Measurements from ENCODE around the gene ITPKB.

ITPKB gene

DNA sequence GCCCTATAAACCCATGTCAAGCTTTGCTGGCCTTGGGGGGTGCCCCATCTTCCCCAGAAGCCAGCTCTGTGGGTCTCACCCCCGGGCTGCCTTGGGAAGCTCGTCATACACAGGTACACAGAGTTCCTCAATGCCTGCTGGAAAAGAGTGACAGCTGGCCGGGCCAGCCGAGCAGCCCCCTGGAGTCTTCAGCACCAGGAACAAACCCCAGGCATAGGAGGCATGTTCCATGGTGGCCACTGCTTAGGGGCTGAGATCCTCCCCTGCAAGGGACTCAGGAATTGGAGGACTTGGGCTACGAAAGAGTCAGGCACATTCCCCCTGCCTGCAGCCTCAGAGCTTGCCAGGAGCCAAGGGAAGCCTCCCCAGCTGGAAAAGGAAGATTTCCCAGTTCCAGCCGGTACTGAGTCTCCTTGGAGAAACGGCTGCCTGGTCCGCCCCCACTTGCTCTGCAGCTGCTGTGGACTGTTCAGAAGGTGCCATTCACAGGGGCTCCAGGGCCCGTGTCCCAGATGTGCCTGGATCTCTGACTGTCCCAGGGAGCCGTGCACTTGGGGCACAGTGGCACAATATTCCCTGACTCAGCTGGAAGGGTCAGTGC, 101.0 kb downstream of the ITPKB start:
- Histone ChIP-seq H3K9ac (ENCODE audit: low read depth, low read length) (no peak overlapping the region), H3K27me3 (ENCODE audit: insufficient read depth, low read length) (no peaks in the 10 kb centered on the region), H3K36me3 (ENCODE audit: insufficient read depth, low read length) (no peaks in the 10 kb centered on the region), H3K27ac (ENCODE audit: low read depth, low read length) (no peak overlapping the region), H3K4me3 (ENCODE audit: low read length) (no peak overlapping the region), H3K4me1 (ENCODE audit: insufficient read depth, low read length) (peaks cover 11% of the 10 kb centered on the region; the same call in 1 of the 2 replicates), H3K9me3 (ENCODE audit: insufficient read depth, low read depth, low read length) (no peaks in the 10 kb centered on the region)
- WGBS = 90% methylated on average over 10 of the region's 10 CpGs

DNA sequence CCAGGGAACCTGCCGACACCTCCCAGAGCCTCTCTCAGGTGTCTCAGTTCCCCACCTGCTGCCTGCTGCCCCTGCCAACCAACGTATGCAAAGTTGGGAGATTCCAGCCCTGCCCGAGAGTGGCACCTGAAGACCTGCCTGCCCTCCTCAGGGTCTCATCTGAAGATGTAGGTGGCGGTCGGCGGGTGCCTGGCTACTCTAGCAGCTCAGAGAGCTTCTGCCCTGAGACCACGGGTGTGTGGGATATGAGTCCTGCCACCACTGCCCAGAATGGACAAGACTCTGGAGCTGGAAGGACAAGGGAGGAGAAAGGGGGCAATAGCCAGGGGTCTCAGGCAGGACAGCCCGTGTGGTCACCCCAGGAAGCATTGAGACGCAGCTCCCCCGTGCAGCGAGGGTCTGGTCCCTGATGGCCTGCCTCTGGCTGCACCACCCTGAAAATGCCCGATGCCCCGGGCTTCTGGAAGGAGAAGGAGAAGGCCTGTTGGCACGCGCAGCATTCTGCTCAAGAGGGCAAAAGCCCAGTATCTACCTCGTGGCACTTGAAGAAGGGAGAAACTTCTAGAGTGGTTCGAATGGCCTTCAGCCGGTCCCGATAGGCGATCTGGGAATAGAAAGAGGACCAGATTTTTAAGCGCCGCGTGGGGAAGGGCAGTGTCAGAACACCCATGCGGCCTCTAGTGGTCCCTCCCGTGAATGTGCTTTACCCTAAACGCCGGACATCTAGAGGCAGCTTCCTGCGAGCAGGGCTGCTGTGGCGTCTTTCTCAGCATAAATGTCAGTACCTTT, 101.7 kb downstream of the ITPKB start:
- Histone ChIP-seq H3K9ac (ENCODE audit: low read depth, low read length) (no peak overlapping the region), H3K9me3 (ENCODE audit: insufficient read depth, low read depth, low read length) (no peaks in the 10 kb centered on the region), H3K36me3 (ENCODE audit: insufficient read depth, low read length) (no peaks in the 10 kb centered on the region), H3K27me3 (ENCODE audit: insufficient read depth, low read length) (no peaks in the 10 kb centered on the region), H3K27ac (ENCODE audit: low read depth, low read length) (no peak overlapping the region), H3K4me3 (ENCODE audit: low read length) (no peak overlapping the region), H3K4me1 (ENCODE audit: insufficient read depth, low read length) (0 out of 2 replicates have a peak, but pooled peaks cover 7% of the 10 kb centered on the region)
- 84% methylated on average over 29 of the region's 29 CpGs for WGBS

DNA sequence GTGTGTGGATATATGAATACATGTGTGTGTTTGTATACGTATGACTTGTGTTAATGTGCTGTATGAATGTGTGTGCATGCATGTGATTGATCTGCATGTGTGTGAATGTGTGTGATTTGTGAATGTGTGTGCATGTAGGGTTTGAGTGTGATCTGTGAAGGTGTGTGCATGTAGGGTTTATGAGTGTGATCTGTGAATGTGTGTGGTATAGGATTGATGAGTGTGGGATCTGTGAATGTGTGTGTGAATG, 102.3 kb downstream of the ITPKB start:
- 0 out of 2 replicates have a peak, but pooled peaks cover 7% of the 10 kb centered on the region for H3K4me1 ChIP-seq (ENCODE audit: insufficient read depth, low read length)
- no peak overlapping the region for H3K27ac ChIP-seq (ENCODE audit: low read depth, low read length)
- no peak overlapping the region for H3K4me3 ChIP-seq (ENCODE audit: low read length)
- no peaks in the 10 kb centered on the region for H3K27me3 ChIP-seq (ENCODE audit: insufficient read depth, low read length)
- H3K9ac ChIP-seq (ENCODE audit: low read depth, low read length) = no peak overlapping the region
- 93% methylated on average over 1 of the region's 1 CpG for WGBS
- no peaks in the 10 kb centered on the region for H3K36me3 ChIP-seq (ENCODE audit: insufficient read depth, low read length)
- H3K9me3 ChIP-seq (ENCODE audit: insufficient read depth, low read depth, low read length) = no peaks in the 10 kb centered on the region

DNA sequence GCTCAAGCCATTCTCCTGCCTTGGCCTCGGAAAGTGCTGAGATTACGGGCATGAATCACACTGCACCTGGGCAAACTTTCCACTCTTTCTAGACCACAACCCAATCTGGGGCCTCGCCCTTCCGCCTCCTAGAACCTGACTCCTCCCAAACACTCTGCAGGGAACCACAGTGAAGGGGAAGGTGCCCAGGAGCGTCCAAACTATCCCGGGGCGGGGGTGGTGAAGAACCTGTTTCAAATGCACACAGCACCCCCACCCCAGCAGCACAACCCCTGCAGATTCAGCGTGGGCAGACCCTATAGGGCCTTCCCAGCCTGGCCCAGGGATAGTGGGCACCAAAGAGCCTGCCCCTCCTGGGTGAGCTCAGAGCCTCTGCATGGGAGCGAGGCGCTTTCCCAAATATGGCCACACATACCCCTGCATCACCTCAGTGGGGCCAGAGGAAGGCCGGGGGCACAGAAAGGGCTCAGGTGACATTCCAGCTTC, 103.6 kb downstream of the ITPKB start:
- Histone ChIP-seq H3K27me3 (ENCODE audit: insufficient read depth, low read length) (no peaks in the 10 kb centered on the region), H3K9me3 (ENCODE audit: insufficient read depth, low read depth, low read length) (no peaks in the 10 kb centered on the region), H3K4me3 (ENCODE audit: low read length) (no peak overlapping the region), H3K36me3 (ENCODE audit: insufficient read depth, low read length) (no peaks in the 10 kb centered on the region), H3K27ac (ENCODE audit: low read depth, low read length) (no peak overlapping the region), H3K9ac (ENCODE audit: low read depth, low read length) (no peak overlapping the region), H3K4me1 (ENCODE audit: insufficient read depth, low read length) (0 out of 2 replicates have a peak, but pooled peaks cover 7% of the 10 kb centered on the region)
- 89% methylated on average over 11 of the region's 11 CpGs for WGBS

DNA sequence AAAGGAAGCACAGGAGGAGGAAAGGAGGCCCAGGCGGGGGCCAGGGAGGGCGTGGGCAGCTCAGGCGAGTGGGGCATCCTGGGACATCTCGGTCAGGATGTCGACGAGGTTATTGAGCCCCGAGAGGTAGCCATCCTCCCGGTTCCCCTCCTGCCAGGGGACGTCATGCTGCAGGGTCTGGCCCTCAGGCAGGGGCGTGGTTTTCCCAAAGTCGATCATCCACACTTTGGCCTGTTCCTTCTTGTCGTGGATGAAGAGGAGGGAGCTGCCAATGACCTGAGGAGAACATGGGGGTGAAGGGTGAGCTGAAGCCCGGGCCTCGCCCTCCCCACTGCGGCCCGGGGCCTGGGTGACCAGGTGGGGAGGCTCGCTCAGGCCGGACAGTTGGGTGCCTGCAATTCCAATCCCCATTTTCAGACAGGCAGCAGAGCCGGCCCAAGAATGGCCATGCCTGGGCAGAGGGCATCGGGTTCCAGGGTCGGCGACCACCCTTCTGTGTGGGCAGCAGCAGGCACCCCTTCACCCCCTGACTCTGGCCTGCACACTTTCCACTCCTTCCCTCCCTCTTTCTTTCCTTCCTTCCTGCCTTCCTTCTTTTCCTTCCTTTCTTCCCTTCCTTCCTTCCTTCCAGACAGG, 104.4 kb downstream of the ITPKB start:
- no peaks in the 10 kb centered on the region for H3K27me3 ChIP-seq (ENCODE audit: insufficient read depth, low read length)
- no peaks in the 10 kb centered on the region for H3K9me3 ChIP-seq (ENCODE audit: insufficient read depth, low read depth, low read length)
- H3K4me1 ChIP-seq (ENCODE audit: insufficient read depth, low read length) = 0 out of 2 replicates have a peak, but pooled peaks cover 7% of the 10 kb centered on the region
- WGBS = 91% methylated on average over 22 of the region's 22 CpGs
- no peaks in the 10 kb centered on the region for H3K36me3 ChIP-seq (ENCODE audit: insufficient read depth, low read length)
- no peak overlapping the region for H3K9ac ChIP-seq (ENCODE audit: low read depth, low read length)
- H3K27ac ChIP-seq (ENCODE audit: low read depth, low read length) = no peak overlapping the region
- no peak overlapping the region for H3K4me3 ChIP-seq (ENCODE audit: low read length)

DNA sequence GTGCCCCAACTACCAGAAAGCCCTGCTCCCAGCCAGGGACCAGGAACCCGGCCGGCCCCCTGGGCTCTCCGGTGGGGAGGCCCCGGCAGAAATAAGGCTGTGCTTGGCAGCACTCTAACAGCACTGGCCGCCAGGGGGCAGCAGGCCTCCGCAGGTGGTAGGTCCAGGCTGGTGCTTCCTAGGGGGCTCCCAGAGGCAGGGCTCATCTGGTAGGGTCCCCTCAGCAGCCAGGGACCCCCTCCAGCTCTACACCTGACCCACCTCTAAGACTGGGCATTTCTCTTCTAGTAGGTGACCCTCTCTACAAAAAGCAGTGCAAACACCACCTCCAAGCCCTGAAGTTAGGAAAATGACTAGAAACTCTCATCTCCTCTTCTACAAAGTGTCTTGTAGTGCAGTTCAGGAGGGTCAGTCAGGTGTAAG, 104.9 kb downstream of the ITPKB start:
- H3K4me3 ChIP-seq (ENCODE audit: low read length) = no peak overlapping the region
- no peak overlapping the region for H3K27ac ChIP-seq (ENCODE audit: low read depth, low read length)
- 0 out of 2 replicates have a peak, but pooled peaks cover 7% of the 10 kb centered on the region for H3K4me1 ChIP-seq (ENCODE audit: insufficient read depth, low read length)
- no peaks in the 10 kb centered on the region for H3K27me3 ChIP-seq (ENCODE audit: insufficient read depth, low read length)
- no peak overlapping the region for H3K9ac ChIP-seq (ENCODE audit: low read depth, low read length)
- H3K36me3 ChIP-seq (ENCODE audit: insufficient read depth, low read length) = no peaks in the 10 kb centered on the region
- no peaks in the 10 kb centered on the region for H3K9me3 ChIP-seq (ENCODE audit: insufficient read depth, low read depth, low read length)
- 21% methylated on average over 6 of the region's 6 CpGs for WGBS

DNA sequence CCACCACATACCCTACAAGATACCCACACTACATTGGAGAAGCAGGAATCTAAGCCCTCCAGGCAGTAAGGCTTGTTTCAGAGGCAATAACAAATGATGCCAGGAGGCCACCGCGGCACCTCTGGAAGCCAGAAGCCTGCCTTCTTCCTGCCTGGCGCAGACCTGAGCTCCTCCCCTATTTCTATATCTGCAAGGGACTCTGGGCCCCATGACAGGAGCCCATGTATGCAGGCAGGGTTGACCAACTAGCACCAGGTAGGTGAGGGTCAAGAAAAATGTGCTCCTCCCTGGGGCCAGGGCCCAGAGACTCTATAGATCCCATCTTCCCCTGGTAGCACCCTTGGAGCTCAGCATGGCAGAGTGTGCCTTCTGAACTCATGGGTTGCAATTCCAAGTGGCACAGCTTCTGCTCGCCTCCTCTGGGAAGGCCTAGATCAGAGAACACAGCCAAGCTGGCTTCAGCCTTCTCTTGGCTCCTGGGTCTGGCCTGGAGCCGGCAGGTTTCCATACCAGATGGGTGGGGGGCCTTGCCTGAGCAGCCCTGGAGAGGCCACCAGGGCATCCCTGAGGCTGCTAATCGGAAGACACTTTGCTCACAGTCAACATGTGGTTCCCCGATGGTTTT, 105.4 kb downstream of the ITPKB start:
- Histone ChIP-seq H3K4me3 (ENCODE audit: low read length) (no peak overlapping the region), H3K9ac (ENCODE audit: low read depth, low read length) (no peak overlapping the region), H3K9me3 (ENCODE audit: insufficient read depth, low read depth, low read length) (no peaks in the 10 kb centered on the region), H3K27me3 (ENCODE audit: insufficient read depth, low read length) (no peaks in the 10 kb centered on the region; the same call in 1 of the 2 replicates), H3K4me1 (ENCODE audit: insufficient read depth, low read length) (0 out of 2 replicates have a peak, but pooled peaks cover 7% of the 10 kb centered on the region), H3K27ac (ENCODE audit: low read depth, low read length) (no peak overlapping the region), H3K36me3 (ENCODE audit: insufficient read depth, low read length) (no peaks in the 10 kb centered on the region)
- 79% methylated on average over 7 of the region's 7 CpGs for WGBS

DNA sequence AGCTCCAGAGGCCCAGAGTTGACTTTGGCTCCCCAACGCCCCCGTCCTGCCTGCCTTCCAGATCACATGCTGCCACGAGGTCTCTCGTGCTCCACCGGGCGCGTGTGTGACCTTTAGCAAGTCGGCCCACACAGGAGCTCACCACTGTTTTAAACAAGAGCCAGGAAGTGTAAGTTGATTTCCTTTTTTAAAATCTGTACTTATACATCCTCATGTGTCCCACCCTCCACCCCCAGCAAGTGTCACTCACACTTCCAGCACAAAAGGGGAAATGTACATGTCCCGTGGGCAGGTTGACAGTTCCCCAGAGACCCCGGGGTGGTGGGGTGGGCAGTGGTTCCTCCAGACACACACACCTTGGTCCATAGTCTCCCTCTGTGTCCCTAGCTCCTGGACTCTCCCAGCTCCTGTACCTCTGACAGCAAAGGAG, 106.1 kb downstream of the ITPKB start:
- no peaks in the 10 kb centered on the region for H3K36me3 ChIP-seq (ENCODE audit: insufficient read depth, low read length)
- no peak overlapping the region for H3K27ac ChIP-seq (ENCODE audit: low read depth, low read length)
- H3K9ac ChIP-seq (ENCODE audit: low read depth, low read length) = no peak overlapping the region
- H3K27me3 ChIP-seq (ENCODE audit: insufficient read depth, low read length) = no peaks in the 10 kb centered on the region; the same call in 1 of the 2 replicates
- 94% methylated on average over 10 of the region's 10 CpGs for WGBS
- H3K9me3 ChIP-seq (ENCODE audit: insufficient read depth, low read depth, low read length) = no peaks in the 10 kb centered on the region
- 0 out of 2 replicates have a peak, but pooled peaks cover 7% of the 10 kb centered on the region for H3K4me1 ChIP-seq (ENCODE audit: insufficient read depth, low read length)
- no peak overlapping the region for H3K4me3 ChIP-seq (ENCODE audit: low read length)

DNA sequence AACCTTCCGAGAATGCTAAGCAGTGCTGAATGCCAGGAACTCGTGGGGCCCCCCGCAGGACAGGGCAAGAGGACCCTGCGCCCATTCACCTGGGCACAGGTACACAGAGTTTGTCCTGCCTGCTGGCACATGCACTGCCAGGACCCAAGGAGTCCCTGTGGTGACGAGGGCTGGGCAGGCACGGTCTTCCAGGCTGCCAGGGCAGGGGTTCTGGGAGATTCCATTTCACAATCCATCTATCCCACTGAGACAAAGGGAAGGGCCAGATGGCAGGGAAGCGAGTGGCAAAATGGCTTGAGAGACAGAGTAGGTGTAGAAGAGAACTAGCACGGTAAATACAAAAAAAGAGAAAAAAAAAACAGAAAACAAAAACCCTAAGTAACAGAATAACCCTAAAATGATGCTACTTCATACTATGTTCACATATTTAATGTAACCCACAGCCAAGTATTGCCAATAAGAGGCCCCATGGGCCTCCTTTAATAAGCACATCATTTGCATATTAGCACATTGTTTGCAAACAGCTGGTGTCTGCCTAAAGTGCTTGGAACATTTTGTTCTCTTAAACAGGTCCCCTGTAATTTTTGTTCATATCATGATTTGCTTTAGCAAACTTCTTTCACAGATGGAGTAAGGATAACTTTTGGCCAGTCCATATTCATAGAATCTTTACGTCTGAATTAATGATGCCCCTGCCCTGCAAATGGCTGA, 106.8 kb downstream of the ITPKB start:
- Histone ChIP-seq H3K9ac (ENCODE audit: low read depth, low read length) (no peak overlapping the region), H3K4me1 (ENCODE audit: insufficient read depth, low read length) (0 out of 2 replicates have a peak, but pooled peaks cover 7% of the 10 kb centered on the region), H3K27ac (ENCODE audit: low read depth, low read length) (no peak overlapping the region), H3K4me3 (ENCODE audit: low read length) (no peak overlapping the region), H3K27me3 (ENCODE audit: insufficient read depth, low read length) (peaks cover 4% of the 10 kb centered on the region), H3K36me3 (ENCODE audit: insufficient read depth, low read length) (no peaks in the 10 kb centered on the region), H3K9me3 (ENCODE audit: insufficient read depth, low read depth, low read length) (no peaks in the 10 kb centered on the region)
- 96% methylated on average over 7 of the region's 9 CpGs for WGBS

DNA sequence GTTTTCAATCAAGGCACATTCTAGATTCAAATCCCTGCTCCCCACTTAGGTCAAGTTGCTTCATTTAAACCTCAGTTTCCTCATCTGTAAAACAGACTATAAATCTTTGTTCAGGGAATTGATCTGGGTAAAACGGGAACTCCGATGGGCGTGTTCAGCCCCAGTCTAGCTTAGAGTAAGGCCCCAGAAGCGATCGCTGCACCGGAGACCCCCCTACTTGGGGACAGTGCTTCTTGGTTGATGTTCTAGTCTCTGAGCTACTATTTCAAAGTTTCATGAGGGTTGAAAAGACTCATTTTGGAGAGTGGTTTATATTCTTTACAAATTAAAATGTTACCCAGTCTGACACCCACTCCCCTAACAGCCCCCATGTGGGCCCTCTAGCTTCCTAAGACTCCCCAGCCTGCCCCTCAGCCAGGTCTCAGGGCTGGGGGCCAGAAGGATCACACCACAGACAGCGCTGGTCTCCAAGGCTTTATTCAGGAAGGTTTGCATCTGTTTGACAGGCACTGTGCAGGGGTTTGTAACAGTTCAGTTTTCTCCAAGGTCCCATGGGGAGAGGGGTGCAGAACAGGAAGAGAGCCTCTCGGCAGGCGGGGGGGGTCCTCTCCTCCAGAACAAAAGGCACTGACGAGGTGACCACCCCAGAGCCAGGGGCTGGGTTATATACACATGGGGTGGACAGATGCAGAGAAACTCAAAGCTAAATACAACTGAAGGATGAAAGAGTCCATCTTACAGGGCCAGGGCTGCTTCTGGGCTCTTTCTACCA, 107.7 kb downstream of the ITPKB start:
- Histone ChIP-seq H3K27me3 (ENCODE audit: insufficient read depth, low read length) (peaks cover 12% of the 10 kb centered on the region), H3K9me3 (ENCODE audit: insufficient read depth, low read depth, low read length) (no peaks in the 10 kb centered on the region), H3K4me1 (ENCODE audit: insufficient read depth, low read length) (0 out of 2 replicates have a peak, but pooled peaks cover 7% of the 10 kb centered on the region), H3K27ac (ENCODE audit: low read depth, low read length) (no peak overlapping the region), H3K4me3 (ENCODE audit: low read length) (no peak overlapping the region), H3K9ac (ENCODE audit: low read depth, low read length) (no peak overlapping the region), H3K36me3 (ENCODE audit: insufficient read depth, low read length) (no peaks in the 10 kb centered on the region)
- WGBS = 82% methylated on average over 10 of the region's 10 CpGs
